ENCODE data around the gene ZNF148. TPM values are rescaled to one million over a fixed set of nuclear protein-coding genes. Genes with fewer than 3 reads are reported as not detected.

Gene ZNF148
- total RNA-seq, 1 experiment from 2014 or later, result 24.8 TPM

DNA sequence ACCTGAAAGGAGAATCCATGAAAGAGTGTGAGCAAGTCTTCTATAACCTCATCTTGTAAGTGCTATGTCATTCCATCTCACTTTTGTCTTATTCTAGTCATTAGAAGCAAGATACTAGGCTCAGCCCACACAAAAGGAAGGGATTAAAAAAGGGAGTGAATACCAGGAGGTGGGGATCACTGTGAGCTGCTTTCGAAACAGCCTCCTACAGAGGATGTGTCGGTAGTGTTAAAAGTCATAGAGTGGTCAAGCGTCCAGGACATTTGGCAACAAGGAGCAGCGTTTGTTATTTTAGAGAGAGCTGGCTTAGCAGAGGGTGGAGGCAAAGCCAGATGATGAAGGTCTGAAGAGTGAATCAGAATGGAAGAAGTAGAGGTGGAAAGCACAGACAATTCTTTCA, 11.7 kb upstream of the ZNF148 start:
- Histone ChIP-seq H3K18ac (ENCODE audit: insufficient read length, low read depth, low read length) (no peak overlapping the region), H3K4me2 (ENCODE audit: insufficient read depth, insufficient read length, low read length) (no peak overlapping the region)
- DNase-seq, result no peak

More for the DNA sequence above, 11.7 kb upstream of the ZNF148 start:
- H3K56ac ChIP-seq (ENCODE audit: insufficient read length, low read depth, low read length), result no peak overlapping the region
- no peak overlapping the region for H4K5ac ChIP-seq (ENCODE audit: insufficient read length, low read depth, low read length)
- H3K27me3 ChIP-seq (ENCODE audit: insufficient read depth, low read length), result no peaks in the 10 kb centered on the region
- H3T11ph ChIP-seq (ENCODE audit: low read length), result no peak overlapping the region
- H3K27ac ChIP-seq (ENCODE audit: insufficient read length, low read depth, low read length), result no peak overlapping the region
- no peak overlapping the region for H2BK5ac ChIP-seq (ENCODE audit: insufficient read length, low read length)
- H2AK5ac ChIP-seq (ENCODE audit: insufficient read length, low read length), result no peak overlapping the region
- no peak overlapping the region for H2BK15ac ChIP-seq (ENCODE audit: low read depth, low read length)
- H4K20me1 ChIP-seq (ENCODE audit: control insufficient read depth, insufficient read depth, insufficient read length), result no peaks in the 10 kb centered on the region
- H3K23me2 ChIP-seq (ENCODE audit: insufficient read length, low read depth, low read length, poor library complexity, severe bottlenecking), result no peaks in the 10 kb centered on the region
- Mint-ChIP-seq H3K4me3 (no peak overlapping the region), H3K27ac (peak overlapping the region in 1 of 3 experiments; percentile 12; a peak in 2 of 7 replicates), H3K9me3 (no peaks in the 10 kb centered on the region; a peak in 1 of 5 replicates), H3K27me3 (ENCODE audit: low read depth) (no peaks in the 10 kb centered on the region; the same call in 1 of the 2 replicates), H3K36me3 (ENCODE audit: insufficient read depth in 1 of 3, low read depth in 3 of 3) (no peaks in the 10 kb centered on the region), H3K4me1 (peaks cover 15 to 16% of the 10 kb centered on the region in 2 experiments)
- H3K79me1 ChIP-seq (ENCODE audit: insufficient read depth, low read depth, low read length, poor library complexity, severe bottlenecking), result no peaks in the 10 kb centered on the region
- H3K14ac ChIP-seq (ENCODE audit: insufficient read depth, low read length), result no peak overlapping the region
- no peaks in the 10 kb centered on the region for H3K4me1 ChIP-seq (ENCODE audit: insufficient read depth, low read length)
- H3K9me3 ChIP-seq (ENCODE audit: control insufficient read depth, low read depth, low read length), result no peaks in the 10 kb centered on the region
- H2BK20ac ChIP-seq (ENCODE audit: low read depth, low read length, poor library complexity, severe bottlenecking), result no peak overlapping the region
- no CpG with 5 or more reads among the region's 4 CpGs for WGBS (ENCODE audit: extremely low coverage, insufficient read length, low lambda C conversion rate)
- H3K4ac ChIP-seq (ENCODE audit: low read depth, low read length), result no peak overlapping the region
- H4K91ac ChIP-seq (ENCODE audit: insufficient read length, low read depth, low read length), result no peak overlapping the region
- no peak overlapping the region for H2BK12ac ChIP-seq (ENCODE audit: insufficient read length, low read depth, low read length)
- no peak overlapping the region for H4K8ac ChIP-seq (replicated peaks; ENCODE audit: insufficient read length, low read depth, low read length)
- H2BK120ac ChIP-seq (ENCODE audit: low read depth, low read length, poor library complexity, severe bottlenecking), result no peak overlapping the region
- H2AFZ ChIP-seq (ENCODE audit: low read length), result no peak overlapping the region
- TF ChIP-seq, protein P1, sequence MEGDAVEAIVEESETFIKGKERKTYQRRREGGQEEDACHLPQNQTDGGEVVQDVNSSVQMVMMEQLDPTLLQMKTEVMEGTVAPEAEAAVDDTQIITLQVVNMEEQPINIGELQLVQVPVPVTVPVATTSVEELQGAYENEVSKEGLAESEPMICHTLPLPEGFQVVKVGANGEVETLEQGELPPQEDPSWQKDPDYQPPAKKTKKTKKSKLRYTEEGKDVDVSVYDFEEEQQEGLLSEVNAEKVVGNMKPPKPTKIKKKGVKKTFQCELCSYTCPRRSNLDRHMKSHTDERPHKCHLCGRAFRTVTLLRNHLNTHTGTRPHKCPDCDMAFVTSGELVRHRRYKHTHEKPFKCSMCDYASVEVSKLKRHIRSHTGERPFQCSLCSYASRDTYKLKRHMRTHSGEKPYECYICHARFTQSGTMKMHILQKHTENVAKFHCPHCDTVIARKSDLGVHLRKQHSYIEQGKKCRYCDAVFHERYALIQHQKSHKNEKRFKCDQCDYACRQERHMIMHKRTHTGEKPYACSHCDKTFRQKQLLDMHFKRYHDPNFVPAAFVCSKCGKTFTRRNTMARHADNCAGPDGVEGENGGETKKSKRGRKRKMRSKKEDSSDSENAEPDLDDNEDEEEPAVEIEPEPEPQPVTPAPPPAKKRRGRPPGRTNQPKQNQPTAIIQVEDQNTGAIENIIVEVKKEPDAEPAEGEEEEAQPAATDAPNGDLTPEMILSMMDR (conservative IDR thresholded peaks at IDR 0.05), result no peak
- H3K9ac ChIP-seq (ENCODE audit: extremely low read depth, insufficient read length, low read length), result no peak overlapping the region
- H3K79me2 ChIP-seq (ENCODE audit: insufficient read depth, low read length), result no peaks in the 10 kb centered on the region
- no peak overlapping the region for H3K23ac ChIP-seq (ENCODE audit: insufficient read length, low read depth, low read length)

Measured in H9 (cell line).